ENCODE data around the gene WIZ. TPM values are rescaled to one million over a fixed set of nuclear protein-coding genes. Genes with fewer than 3 reads are reported as not detected.

Gene WIZ
- total RNA-seq, 1 experiment from 2014 or later: 31.9 TPM

- CTCF ChIA-PET: no interaction called here
- Mint-ChIP-seq H3K36me3 (ENCODE audit: insufficient read depth, unreplicated experiment) (no peaks in the 10 kb centered on the region), H3K27me3 (ENCODE audit: unreplicated experiment) (peaks cover 4% of the 10 kb centered on the region), H3K27ac (ENCODE audit: unreplicated experiment) (no peak overlapping the region), H3K4me1 (ENCODE audit: low read depth, unreplicated experiment) (no peaks in the 10 kb centered on the region), H3K4me3 (ENCODE audit: low read depth, unreplicated experiment) (no peak overlapping the region), H3K9me3 (ENCODE audit: low read depth, unreplicated experiment) (no peaks in the 10 kb centered on the region)
- no peak for DNase-seq
- no TSS peak for BruUV-seq (replicated peaks)
- TF ChIP-seq CTCF (IDR thresholded peaks at IDR 0.05; ENCODE audit: unreplicated experiment): no peak
- intact Hi-C loops (cut with micrococcal nuclease; ENCODE audit: unreplicated experiment): no loop called here
These were observed 8.4 kb downstream of the WIZ start for GRCh38 chr19:15441317-15441716.

GRCh38 chr19:15439821-15440641, 9.7 kb downstream of the WIZ start:
- H3K4me3 Mint-ChIP-seq (ENCODE audit: low read depth, unreplicated experiment): no peak overlapping the region

GRCh38 chr19:15439078-15439799, 10.5 kb downstream of the WIZ start:
- CTCF ChIA-PET: no interaction called here
- TF ChIP-seq CTCF (IDR thresholded peaks at IDR 0.05; ENCODE audit: unreplicated experiment): no peak
- Mint-ChIP-seq H3K4me1 (ENCODE audit: low read depth, unreplicated experiment) (no peaks in the 10 kb centered on the region), H3K36me3 (ENCODE audit: insufficient read depth, unreplicated experiment) (no peaks in the 10 kb centered on the region), H3K4me3 (ENCODE audit: low read depth, unreplicated experiment) (no peak overlapping the region), H3K27ac (ENCODE audit: unreplicated experiment) (no peak overlapping the region), H3K27me3 (ENCODE audit: unreplicated experiment) (no peaks in the 10 kb centered on the region), H3K9me3 (ENCODE audit: low read depth, unreplicated experiment) (no peaks in the 10 kb centered on the region)
- no TSS peak for BruUV-seq (replicated peaks)
- DNase-seq: no peak
- intact Hi-C loops (cut with micrococcal nuclease; ENCODE audit: unreplicated experiment): no loop called here

More at GRCh38 chr19:15439821-15440641, 9.7 kb downstream of the WIZ start:
- no peak for TF ChIP-seq CTCF (IDR thresholded peaks at IDR 0.05; ENCODE audit: unreplicated experiment)
- H3K4me1 Mint-ChIP-seq (ENCODE audit: low read depth, unreplicated experiment): no peaks in the 10 kb centered on the region
- no peaks in the 10 kb centered on the region for H3K36me3 Mint-ChIP-seq (ENCODE audit: insufficient read depth, unreplicated experiment)
- H3K9me3 Mint-ChIP-seq (ENCODE audit: low read depth, unreplicated experiment): no peaks in the 10 kb centered on the region
- H3K27me3 Mint-ChIP-seq (ENCODE audit: unreplicated experiment): no peaks in the 10 kb centered on the region
- intact Hi-C loops (cut with micrococcal nuclease; ENCODE audit: unreplicated experiment): no loop called here
- DNase-seq: no peak
- no TSS peak for BruUV-seq (replicated peaks)
- CTCF ChIA-PET: no interaction called here
- H3K27ac Mint-ChIP-seq (ENCODE audit: unreplicated experiment): no peak overlapping the region

- intact Hi-C loops (cut with micrococcal nuclease; ENCODE audit: unreplicated experiment): no loop called here
- H3K36me3 Mint-ChIP-seq (ENCODE audit: insufficient read depth, unreplicated experiment): peaks cover under 1% of the 10 kb centered on the region
- H3K27ac Mint-ChIP-seq (ENCODE audit: unreplicated experiment): no peak overlapping the region
- CTCF ChIA-PET: no interaction called here
- H3K9me3 Mint-ChIP-seq (ENCODE audit: low read depth, unreplicated experiment): no peaks in the 10 kb centered on the region
- DNase-seq: no peak
- no peaks in the 10 kb centered on the region for H3K27me3 Mint-ChIP-seq (ENCODE audit: unreplicated experiment)
- BruUV-seq (replicated peaks): no TSS peak
- TF ChIP-seq CTCF (IDR thresholded peaks at IDR 0.05; ENCODE audit: unreplicated experiment): no peak
- no peak overlapping the region for H3K4me3 Mint-ChIP-seq (ENCODE audit: low read depth, unreplicated experiment)
- H3K4me1 Mint-ChIP-seq (ENCODE audit: low read depth, unreplicated experiment): peaks cover 2% of the 10 kb centered on the region
These were observed 11.2 kb downstream of the WIZ start for GRCh38 chr19:15438577-15438976.
